Mammary epithelial cell (primary cell): ENCODE data around the gene TTYH1.

Experiments used
- EZH2 ChIP-seq: IDR thresholded peaks from 2 replicates; pipeline ENCODE4 v1.6.1; 2012; ENCODE audit warnings: low read length, inconsistent platforms, borderline replicate concordance
- TF ChIP-seq, protein P1 (sequence below), 2 donors: IDR thresholded peaks in 1 of 2; conservative IDR thresholded peaks in 1 of 2; 2 replicates each; pipeline ENCODE4 v1.5.1; 2011 to 2012; ENCODE audit warnings: inconsistent platforms in 2 of 2, low read length in 2 of 2, mild to moderate bottlenecking in 2 of 2, control low read depth in 1 of 2, low read depth in 1 of 2; ENCODE audit not compliant: insufficient read depth in 1 of 2; ENCODE audit errors: extremely low read depth in 1 of 2

DNA sequence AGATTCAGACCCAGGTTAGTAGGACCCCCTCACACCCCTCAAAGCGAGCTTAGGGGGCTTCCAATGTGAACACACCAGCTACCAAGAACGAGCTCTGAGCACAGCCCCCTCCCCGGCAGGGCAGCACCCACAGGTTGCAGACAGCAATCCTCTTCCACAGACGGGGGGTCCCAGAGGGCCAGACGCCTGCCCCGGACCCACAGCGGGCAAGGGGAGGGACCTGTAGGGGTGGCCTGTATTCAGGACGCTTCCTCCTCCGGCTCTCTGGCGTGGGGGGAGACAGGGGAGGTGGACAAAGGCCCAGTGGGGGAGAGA is 4.8 kb downstream of the TTYH1 start:
- TF ChIP-seq, protein P1, sequence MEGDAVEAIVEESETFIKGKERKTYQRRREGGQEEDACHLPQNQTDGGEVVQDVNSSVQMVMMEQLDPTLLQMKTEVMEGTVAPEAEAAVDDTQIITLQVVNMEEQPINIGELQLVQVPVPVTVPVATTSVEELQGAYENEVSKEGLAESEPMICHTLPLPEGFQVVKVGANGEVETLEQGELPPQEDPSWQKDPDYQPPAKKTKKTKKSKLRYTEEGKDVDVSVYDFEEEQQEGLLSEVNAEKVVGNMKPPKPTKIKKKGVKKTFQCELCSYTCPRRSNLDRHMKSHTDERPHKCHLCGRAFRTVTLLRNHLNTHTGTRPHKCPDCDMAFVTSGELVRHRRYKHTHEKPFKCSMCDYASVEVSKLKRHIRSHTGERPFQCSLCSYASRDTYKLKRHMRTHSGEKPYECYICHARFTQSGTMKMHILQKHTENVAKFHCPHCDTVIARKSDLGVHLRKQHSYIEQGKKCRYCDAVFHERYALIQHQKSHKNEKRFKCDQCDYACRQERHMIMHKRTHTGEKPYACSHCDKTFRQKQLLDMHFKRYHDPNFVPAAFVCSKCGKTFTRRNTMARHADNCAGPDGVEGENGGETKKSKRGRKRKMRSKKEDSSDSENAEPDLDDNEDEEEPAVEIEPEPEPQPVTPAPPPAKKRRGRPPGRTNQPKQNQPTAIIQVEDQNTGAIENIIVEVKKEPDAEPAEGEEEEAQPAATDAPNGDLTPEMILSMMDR (conservative IDR thresholded peaks at IDR 0.05 in 1 of 2, IDR thresholded peaks at IDR 0.05 in 1 of 2; ENCODE audit: extremely low read depth in 1 of 2, insufficient read depth in 1 of 2, low read depth in 1 of 2, low read length in 2 of 2): no peak
- no peak for TF ChIP-seq EZH2
